IMR-90 (cell line): ENCODE data around the gene CAV3. TPM values are rescaled to one million over a fixed set of nuclear protein-coding genes. Genes with fewer than 3 reads are reported as not detected.

Experiments used
- ATAC-seq: fragments of 200-7000 bp; cut with Tn5 transposase; 2 replicates; pipeline ENCODE4 v1.9.1; 2020; ENCODE audit warnings: low read depth, mild to moderate bottlenecking, moderate library complexity
- BruUV-seq: library from RNA; stranded (reverse); fragments of 400-500 nt; replicated peaks from 2 replicates; lab custom pipeline; 2021; lab: Mats Ljungman, UMichigan
- CTCF ChIA-PET: fragments of 300-600 bp; formaldehyde crosslinking; extraction: SDS; loops from one replicate; lab custom pipeline; 2021; ENCODE audit warnings: antibody characterized with exemption; lab: Yijun Ruan, JAX
- POLR2A ChIA-PET: fragments of 300-600 bp; sonication (Branson Sonifier 250); formaldehyde crosslinking; loops from one replicate; lab custom pipeline; 2022; ENCODE audit warnings: antibody characterized with exemption; ENCODE audit not compliant: unreplicated experiment; lab: Charles Lee
- DNase-seq: peaks from one replicate; pipeline ENCODE4 v3.0.0; 2013
- H2AFZ ChIP-seq: replicated peaks from 2 replicates; pipeline ENCODE3; 2013; ENCODE audit warnings: low read length, mild to moderate bottlenecking; ENCODE audit not compliant: poor library complexity
- H2AK5ac ChIP-seq: 2 replicates; pipeline ENCODE4 v1.6.1; 2013; ENCODE audit warnings: low read depth, low read length, inconsistent platforms
- H2AK9ac ChIP-seq: replicated peaks from 2 replicates; pipeline ENCODE3; 2013; ENCODE audit warnings: mild to moderate bottlenecking, low read depth, low read length, moderate library complexity; ENCODE audit not compliant: poor library complexity
- H2BK120ac ChIP-seq: 2 replicates; pipeline ENCODE4 v1.6.1; 2013; ENCODE audit warnings: low read depth, low read length, inconsistent platforms
- H2BK15ac ChIP-seq: 3 replicates; pipeline ENCODE4 v1.6.1; 2013; ENCODE audit warnings: low read depth, low read length, inconsistent platforms
- H2BK20ac ChIP-seq: 2 replicates; pipeline ENCODE4 v1.6.1; 2013; ENCODE audit warnings: low read depth, mild to moderate bottlenecking, inconsistent platforms, low read length, moderate library complexity
- H2BK5ac ChIP-seq: 2 replicates; pipeline ENCODE4 v1.6.1; 2013; ENCODE audit warnings: mild to moderate bottlenecking, low read depth, low read length, inconsistent platforms; ENCODE audit not compliant: poor library complexity, severe bottlenecking
- H3K14ac ChIP-seq: replicated peaks from 2 replicates; pipeline ENCODE4 v1.6.1; 2013; ENCODE audit warnings: low read depth, low read length, inconsistent platforms
- H3K18ac ChIP-seq: 2 replicates; pipeline ENCODE4 v1.6.1; 2013; ENCODE audit warnings: low read depth, low read length, control low read depth
- H3K23ac ChIP-seq: 2 replicates; pipeline ENCODE4 v1.6.1; 2013; ENCODE audit warnings: low read depth, low read length, inconsistent platforms
- H3K27ac ChIP-seq: 2 replicates; pipeline ENCODE4 v1.5.1; 2013; ENCODE audit warnings: mild to moderate bottlenecking, control low read depth, low read length; ENCODE audit not compliant: insufficient read depth
- H3K27me3 ChIP-seq: 2 replicates; pipeline ENCODE4 v1.6.1; 2013; ENCODE audit warnings: low read length; ENCODE audit not compliant: control insufficient read depth, insufficient read depth
- H3K36me3 ChIP-seq: 2 replicates; pipeline ENCODE4 v1.6.1; 2013; ENCODE audit warnings: low read length, mixed read lengths; ENCODE audit not compliant: control insufficient read depth, insufficient read depth
- H3K4ac ChIP-seq: 2 replicates; pipeline ENCODE4 v1.6.1; 2013; ENCODE audit warnings: low read depth, low read length, inconsistent platforms
- H3K4me1 ChIP-seq: 2 replicates; pipeline ENCODE4 v1.6.1; 2013; ENCODE audit warnings: low read length, mixed read lengths; ENCODE audit not compliant: control insufficient read depth, insufficient read depth
- H3K4me2 ChIP-seq: 2 replicates; pipeline ENCODE4 v1.6.1; 2013; ENCODE audit warnings: low read depth, mild to moderate bottlenecking, control low read depth, low read length, moderate library complexity
- H3K4me3 ChIP-seq: 2 replicates; pipeline ENCODE4 v1.5.1; 2013; ENCODE audit warnings: low read depth, mild to moderate bottlenecking, control low read depth, low read length, moderate library complexity; ENCODE audit not compliant: insufficient read depth
- H3K56ac ChIP-seq: 2 replicates; pipeline ENCODE4 v1.6.1; 2013; ENCODE audit warnings: low read length, inconsistent platforms; ENCODE audit not compliant: insufficient read depth; ENCODE audit errors: extremely low read depth
- H3K79me1 ChIP-seq, 2 experiments: 2 replicates each; pipeline ENCODE4 v1.6.1; 2013; ENCODE audit warnings: low read length in 2 of 2, inconsistent platforms in 1 of 2, low read depth in 1 of 2
- H3K9ac ChIP-seq: 2 replicates; pipeline ENCODE4 v1.6.1; 2013; ENCODE audit warnings: low read depth, low read length, control low read depth
- H3K9me1 ChIP-seq: 2 replicates; pipeline ENCODE4 v1.6.1; 2013; ENCODE audit warnings: low read length, inconsistent platforms; ENCODE audit not compliant: insufficient read depth
- H3K9me3 ChIP-seq: 2 replicates; pipeline ENCODE4 v1.6.1; 2013; ENCODE audit warnings: low read length; ENCODE audit not compliant: control insufficient read depth, insufficient read depth
- H4K20me1 ChIP-seq: 2 replicates; pipeline ENCODE4 v1.6.1; 2013; ENCODE audit warnings: low read length, inconsistent platforms; ENCODE audit not compliant: insufficient read depth
- H4K5ac ChIP-seq: 2 replicates; pipeline ENCODE4 v1.6.1; 2013; ENCODE audit warnings: mild to moderate bottlenecking, low read depth, low read length, control low read depth
- H4K8ac ChIP-seq, 2 experiments: 2 replicates each; pipeline ENCODE4 v1.6.1; 2013; ENCODE audit warnings: low read depth in 2 of 2, low read length in 2 of 2, control low read depth in 1 of 2, inconsistent platforms in 1 of 2
- H4K91ac ChIP-seq: 2 replicates; pipeline ENCODE4 v1.6.1; 2013; ENCODE audit warnings: low read depth, low read length, inconsistent platforms; ENCODE audit not compliant: insufficient read depth
- BHLHE40 ChIP-seq: fragments of 150-350 bp; IDR thresholded peaks from 2 replicates; pipeline ENCODE4 v1.6.1; 2016; ENCODE audit warnings: mild to moderate bottlenecking, low read depth, low read length
- CEBPB ChIP-seq: IDR thresholded peaks from 2 replicates; pipeline ENCODE4 v1.6.1; 2012; ENCODE audit warnings: low read depth, low read length, improper control_type of control experiment
- CHD1 ChIP-seq: IDR thresholded peaks from 2 replicates; pipeline ENCODE4 v1.6.1; 2012; ENCODE audit warnings: low read depth, low read length, improper control_type of control experiment
- CTCF ChIP-seq: conservative IDR thresholded peaks from 2 replicates; pipeline ENCODE4 v1.5.1; 2012; ENCODE audit warnings: mild to moderate bottlenecking, low read depth, low read length, improper control_type of control experiment
- ELK1 ChIP-seq: fragments of 150-350 bp; IDR thresholded peaks from 2 replicates; pipeline ENCODE4 v1.6.1; 2016; ENCODE audit warnings: low read depth, mild to moderate bottlenecking, low read length, moderate library complexity, borderline replicate concordance
- FOS ChIP-seq: fragments of 150-350 bp; IDR thresholded peaks from 2 replicates; pipeline ENCODE4 v1.6.1; 2016; ENCODE audit warnings: low read depth, low read length
- MAFK ChIP-seq: IDR thresholded peaks from 2 replicates; pipeline ENCODE4 v1.6.1; 2012; ENCODE audit warnings: low read depth, low read length, improper control_type of control experiment
- MAZ ChIP-seq: IDR thresholded peaks from 2 replicates; pipeline ENCODE4 v1.6.1; 2012; ENCODE audit warnings: low read depth, mild to moderate bottlenecking, low read length, improper control_type of control experiment, moderate library complexity, borderline replicate concordance
- NFE2L2 ChIP-seq: fragments of 150-350 bp; IDR thresholded peaks from 2 replicates; pipeline ENCODE4 v1.6.1; 2016; ENCODE audit warnings: low read depth, mild to moderate bottlenecking, low read length
- POLR2A ChIP-seq: IDR thresholded peaks from 2 replicates; pipeline ENCODE4 v1.6.1; 2012; ENCODE audit warnings: mild to moderate bottlenecking, low read depth, low read length
- RAD21 ChIP-seq: IDR thresholded peaks from 2 replicates; pipeline ENCODE4 v1.6.1; 2012; ENCODE audit warnings: low read length, improper control_type of control experiment
- RFX5 ChIP-seq: IDR thresholded peaks from 2 replicates; pipeline ENCODE4 v1.8.0; 2012; ENCODE audit warnings: low read depth, mild to moderate bottlenecking, low read length, moderate library complexity
- SMC3 ChIP-seq: fragments of 150-350 bp; IDR thresholded peaks from 2 replicates; pipeline ENCODE4 v1.6.1; 2016; ENCODE audit warnings: low read depth, mild to moderate bottlenecking, antibody characterized with exemption, low read length, moderate library complexity
- USF2 ChIP-seq: fragments of 150-350 bp; IDR thresholded peaks from 2 replicates; pipeline ENCODE4 v1.6.1; 2017; ENCODE audit warnings: mild to moderate bottlenecking, antibody characterized with exemption, low read length, low read depth
- dilution Hi-C: fragments of 300-500 bp; cut with HindIII; formaldehyde crosslinking; loops from one replicate; pipeline ENCODE4 v1.14.3; 2018; ENCODE audit warnings: low sequenced_read_pairs; ENCODE audit not compliant: unreplicated experiment
- in situ Hi-C: fragments of 300-500 bp; cut with MboI; formaldehyde crosslinking; loops from 3 replicates; pipeline ENCODE4 v1.14.3; 2019; ENCODE audit warnings: low sequenced_read_pairs, inconsistent platforms, mixed read lengths
- intact Hi-C: fragments of 100-400 bp; cut with micrococcal nuclease; formaldehyde crosslinking; loops from 2 replicates; pipeline ENCODE4 v1.10.0; 2022
- polyA plus RNA-seq, 3 experiments: library from polyadenylated mRNA; depleted of rRNA; stranded (reverse); fragments of >200 nt; gene quantifications; 2 replicates each; pipeline ENCODE4 v1.2.3, GENCODE V29; 2012; ENCODE audit warnings: low replicate concordance in 1 of 3
- total RNA-seq: library from RNA; depleted of rRNA; stranded (reverse); fragments of >200 nt; gene quantifications from 2 replicates; pipeline ENCODE4 v1.2.3, GENCODE V29; 2012

The CAV3 gene
- total and polyA plus RNA-seq, 2 of the 4 experiments (the other 2 are of a cell fraction) = 0.17 to 0.36 TPM

GRCh38 chr3:8780279-8780678 is 46.7 kb downstream of the CAV3 start:
- no peak for TF ChIP-seq RFX5
- TF ChIP-seq CTCF = no peak
- no peak for TF ChIP-seq SMC3
- TF ChIP-seq MAFK = no peak
- no peak for TF ChIP-seq MAZ
- TF ChIP-seq RAD21 = no peak
- TF ChIP-seq FOS = no peak
- no peak for TF ChIP-seq ELK1
- no peak for TF ChIP-seq NFE2L2
- TF ChIP-seq BHLHE40 = no peak
- no peak for TF ChIP-seq CHD1
- no peak for TF ChIP-seq CEBPB
- TF ChIP-seq USF2 = no peak
- TF ChIP-seq POLR2A = no peak
- no peak overlapping the region for H3K23ac ChIP-seq
- no peak overlapping the region for H2AFZ ChIP-seq
- dilution Hi-C loops (no loop called here), in situ Hi-C loops (loop anchor here (25.0 kb wide), 1 partner anchor 532 kb away; no protein-coding TSS in a partner anchor), intact Hi-C loops (no loop called here)
- H2AK5ac ChIP-seq = no peak overlapping the region
- H2BK20ac ChIP-seq = no peak overlapping the region
- no TSS peak for BruUV-seq
- no peaks in the 10 kb centered on the region for H4K20me1 ChIP-seq
- H3K79me1 ChIP-seq = no peaks in the 10 kb centered on the region
- H3K9me3 ChIP-seq = no peaks in the 10 kb centered on the region
- H3K4me3 ChIP-seq = no peak overlapping the region
- no peak overlapping the region for H2BK5ac ChIP-seq
- no peak overlapping the region for H3K9ac ChIP-seq
- no peak overlapping the region for H3K14ac ChIP-seq
- H2AK9ac ChIP-seq = no peak overlapping the region
- DNase-seq (no peak), ATAC-seq (no peak)
- H3K56ac ChIP-seq = no peak overlapping the region
- H3K27me3 ChIP-seq = no peaks in the 10 kb centered on the region
- 0 out of 2 replicates have a peak, but pooled peaks cover 6% of the 10 kb centered on the region for H3K9me1 ChIP-seq
- POLR2A ChIA-PET = no interaction called here
- H3K27ac ChIP-seq = no peak overlapping the region
- no peaks in the 10 kb centered on the region for H3K36me3 ChIP-seq
- no peak overlapping the region for H4K91ac ChIP-seq
- H4K5ac ChIP-seq = no peak overlapping the region
- H3K4me2 ChIP-seq = no peak overlapping the region
- H3K4me1 ChIP-seq = peaks cover 6% of the 10 kb centered on the region
- no peak overlapping the region for H2BK120ac ChIP-seq
- no peak overlapping the region for H4K8ac ChIP-seq
- CTCF ChIA-PET = no interaction called here
- H3K18ac ChIP-seq = no peak overlapping the region
- no peak overlapping the region for H3K4ac ChIP-seq
- no peak overlapping the region for H2BK15ac ChIP-seq
